ENCODE data around the gene ASTN1.

- TF ChIP-seq CTCF (IDR thresholded peaks at IDR 0.05; ENCODE audit: poor library complexity) (no peak), EZH2phosphoT487 (IDR thresholded peaks at IDR 0.05; ENCODE audit: low read depth, severe bottlenecking, unreplicated experiment) (no peak), EZH2 (IDR thresholded peaks at IDR 0.05; ENCODE audit: borderline replicate concordance) (no peak)
These were observed 170.9 kb downstream of the ASTN1 start for GRCh38 chr1:176993587-176993986.
